GM12891 (cell line): ENCODE data around the gene TH.

Experiments
- POLR2A ChIP-seq: IDR thresholded peaks from 2 replicates; pipeline ENCODE4 v1.6.1; 2011; ENCODE audit warnings: low read depth, low read length, control low read depth
- POLR2AphosphoS5 ChIP-seq: IDR thresholded peaks from 2 replicates; pipeline ENCODE4 v1.6.1; 2011; ENCODE audit warnings: low read depth, low read length, control low read depth
- POU2F2 ChIP-seq: IDR thresholded peaks from 2 replicates; pipeline ENCODE4 v1.6.1; 2011; ENCODE audit warnings: low read depth, mild to moderate bottlenecking, control low read depth, low read length, moderate library complexity
- SPI1 ChIP-seq: IDR thresholded peaks from 2 replicates; pipeline ENCODE4 v1.6.1; 2011; ENCODE audit warnings: low read depth, low read length, control low read depth
- TAF1 ChIP-seq: IDR thresholded peaks from 2 replicates; pipeline ENCODE4 v1.6.1; 2011; ENCODE audit warnings: low read depth, low read length, control low read depth

- no peak for TF ChIP-seq POLR2AphosphoS5
- TF ChIP-seq SPI1: no peak
- TF ChIP-seq POLR2A: no peak
- TF ChIP-seq TAF1: no peak
- no peak for TF ChIP-seq POU2F2
These were observed 45.0 kb downstream of the TH start for GRCh38 chr11:2126520-2127085.
